NCI-H748 (cell line): ENCODE data around the gene IFTAP.
A peak's percentile ranks its signal among the peaks of the same experiment; 100 is the strongest.
"Not testable (repeated sequence)": the region's sequence is repeated elsewhere in the genome, so short reads cannot be mapped to it uniquely, and the experiment has no call there.

Source experiments
- DNase-seq: peaks from one replicate; lab custom pipeline; 2025; ENCODE audit not compliant: unreplicated experiment; lab: John Stamatoyannopoulos, UW

The IFTAP gene

DNA sequence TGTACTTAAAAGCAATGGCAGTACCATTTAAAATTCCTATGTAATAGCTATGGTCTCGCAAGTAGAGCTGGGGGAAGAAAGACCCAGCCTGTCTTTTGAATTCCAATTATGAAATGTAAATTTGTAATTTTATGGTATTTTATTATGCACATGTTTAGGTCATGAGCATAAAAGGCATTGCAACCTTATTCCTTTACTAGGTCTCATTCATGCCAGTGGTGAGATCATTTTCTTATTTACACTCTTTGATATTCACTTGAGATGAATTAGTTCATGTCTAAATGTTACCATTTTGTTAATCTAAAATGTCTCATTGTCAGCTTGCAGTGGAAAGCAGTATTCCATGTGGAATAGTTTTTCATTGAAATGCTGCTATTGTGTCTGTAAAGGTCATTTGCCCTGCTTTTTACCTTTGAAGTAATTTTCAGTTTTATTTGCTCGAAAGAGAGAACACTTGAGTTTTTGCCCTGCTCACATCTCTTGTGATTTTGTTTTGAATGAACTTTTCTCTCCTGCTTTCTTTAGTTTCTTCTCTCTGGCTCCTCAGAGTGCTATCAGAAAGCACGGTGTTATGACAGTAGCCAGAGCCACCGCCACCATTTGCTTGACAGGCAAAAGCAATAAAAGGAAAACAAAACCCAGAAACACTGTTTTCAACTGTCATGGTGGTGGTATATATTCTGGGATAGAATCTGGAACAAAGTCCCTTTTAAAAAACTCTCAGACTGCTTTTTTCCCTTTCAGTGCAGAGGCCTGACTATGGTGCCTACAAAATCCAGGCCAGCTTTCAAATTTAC lies 41.0 kb downstream of the IFTAP start:
- DNase-seq = no peak

DNA sequence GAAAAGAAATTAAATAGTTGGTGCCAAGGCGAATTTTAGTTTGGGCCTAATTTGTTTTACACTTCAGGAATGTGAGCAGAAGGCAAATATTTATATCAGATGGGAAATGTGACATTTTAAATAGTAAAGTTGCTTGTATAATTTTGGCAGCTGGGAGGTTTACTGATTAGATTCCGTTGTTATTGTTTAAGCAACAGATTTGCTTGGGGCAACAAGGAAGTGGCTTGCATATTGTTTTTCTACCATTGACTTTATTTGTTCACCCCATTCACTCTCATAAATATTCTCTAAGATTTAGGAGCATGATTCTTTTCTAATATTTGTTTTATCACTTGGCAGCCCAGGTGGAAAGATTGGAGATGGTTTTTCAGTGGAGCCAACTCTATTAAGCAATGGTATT lies 44.3 kb downstream of the IFTAP start:
- no peak for DNase-seq

GRCh38 chr11:36657610-36658267 lies 63.4 kb downstream of the IFTAP start:
- DNase-seq = peak; percentile 10

DNA sequence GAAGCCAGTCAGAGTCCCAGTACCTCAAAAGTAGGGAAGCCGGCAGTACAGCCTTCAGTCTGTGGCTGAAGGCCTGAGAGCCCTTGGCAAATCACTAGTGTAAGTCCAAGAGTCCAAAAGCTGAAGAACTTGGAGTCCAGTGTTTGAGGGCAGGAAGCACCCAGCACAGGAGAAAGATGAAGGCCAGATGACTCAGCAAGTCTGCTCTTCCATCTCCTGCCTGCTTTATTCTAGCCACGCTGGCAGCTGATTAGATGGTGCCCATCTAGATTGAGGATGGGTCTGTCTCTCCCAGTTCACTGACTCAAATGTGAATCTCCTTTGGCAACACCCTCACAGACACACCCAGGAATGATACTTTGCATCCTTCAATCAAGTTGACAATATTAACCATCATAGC lies 67.1 kb downstream of the IFTAP start:
- not testable (repeated sequence) for DNase-seq

DNA sequence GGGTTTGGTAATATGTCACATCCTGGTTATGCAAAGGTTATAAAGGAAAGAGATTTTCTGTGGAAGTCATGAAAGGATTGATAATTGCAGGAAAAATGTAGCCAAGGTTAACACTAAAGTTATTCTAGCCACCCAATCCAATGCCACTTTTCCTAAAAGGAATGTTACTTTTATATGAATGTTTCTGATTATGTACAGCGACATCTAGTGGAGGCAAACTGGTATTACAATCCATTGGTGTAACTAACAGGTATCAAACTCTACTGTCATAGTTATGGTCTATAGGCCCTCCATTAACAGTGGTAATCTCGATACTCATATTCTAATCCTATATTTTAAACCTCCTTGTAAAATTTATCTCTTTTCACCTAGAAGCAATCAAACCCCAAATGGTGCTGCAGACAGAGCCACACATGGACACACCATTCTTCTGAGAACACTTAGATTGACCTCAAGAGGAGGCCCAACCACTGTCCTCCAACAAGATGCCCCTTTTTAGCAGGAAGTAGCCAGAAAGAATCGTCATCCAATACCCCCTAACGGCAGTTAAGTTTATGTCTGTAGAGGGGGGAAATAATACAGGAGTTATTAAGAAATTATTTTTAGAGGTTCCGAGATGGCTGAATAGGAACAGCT lies 78.6 kb downstream of the IFTAP start:
- peak; percentile 54 for DNase-seq

DNA sequence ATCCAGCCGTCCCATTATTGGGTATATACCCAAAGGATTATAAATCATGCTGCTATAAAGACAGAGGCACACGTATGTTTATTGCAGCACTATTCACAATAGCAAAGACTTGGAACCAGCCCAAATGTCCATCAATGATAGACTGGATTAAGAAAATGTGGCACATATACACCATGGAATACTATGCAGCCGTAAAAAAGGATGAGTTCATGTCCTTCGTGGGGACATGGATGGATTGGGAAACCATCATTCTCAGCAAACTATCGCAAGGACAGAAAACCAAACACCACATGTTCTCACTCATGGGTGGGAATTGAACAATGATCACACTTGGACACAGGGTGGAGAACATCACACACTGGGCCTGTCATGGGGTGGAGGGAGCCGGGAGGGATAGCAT lies 85.2 kb downstream of the IFTAP start:
- DNase-seq = not testable (repeated sequence)

- no peak for DNase-seq
Measured at GRCh38 chr11:36683818-36684217, 89.5 kb downstream of the IFTAP start.

DNA sequence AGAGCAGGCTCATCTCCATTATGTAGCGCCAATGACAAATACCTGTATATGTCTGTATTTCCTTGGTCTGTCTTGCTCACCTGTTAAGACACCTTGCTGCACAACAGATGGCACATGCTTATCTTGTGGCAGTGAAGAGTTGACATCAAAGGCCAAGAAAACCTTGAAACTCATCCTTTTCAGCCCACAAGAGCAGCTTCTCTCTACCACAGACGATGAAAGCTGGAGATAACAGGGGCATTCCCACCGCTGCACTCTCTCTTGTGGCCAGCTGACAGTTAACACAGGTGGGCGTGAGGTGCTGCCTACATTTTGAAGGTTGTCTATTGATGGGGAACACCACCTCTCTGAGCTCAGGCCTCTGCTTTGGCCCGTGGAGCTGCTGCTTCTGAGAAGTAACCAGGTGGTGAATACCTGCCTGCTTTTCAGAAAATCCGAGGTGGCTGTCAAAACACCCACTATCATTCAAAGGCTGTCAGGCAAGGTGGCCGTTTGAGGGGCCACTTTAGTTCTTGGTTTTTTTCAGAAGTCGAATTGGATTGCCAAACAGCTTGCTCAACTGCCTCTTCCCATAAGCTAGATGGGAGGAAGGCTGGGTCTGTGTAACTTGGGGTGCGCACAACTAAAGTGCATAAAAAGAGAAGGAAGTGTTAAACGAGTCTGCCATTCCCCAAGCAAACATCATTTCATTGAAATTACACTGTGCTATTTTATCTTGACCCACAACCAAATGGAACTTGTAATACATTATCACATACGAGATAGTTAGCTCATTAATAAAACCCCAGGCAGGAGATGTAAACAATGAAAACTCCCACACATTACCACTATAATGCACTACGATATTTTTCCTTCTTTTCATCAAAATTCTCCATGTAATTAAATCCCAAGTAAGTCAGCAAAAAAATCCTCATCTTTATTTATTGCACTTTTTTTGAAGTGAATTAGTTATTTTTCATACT lies 90.8 kb downstream of the IFTAP start:
- no peak for DNase-seq

GRCh38 chr11:36688132-36688531 lies 93.8 kb downstream of the IFTAP start:
- no peak for DNase-seq

DNA sequence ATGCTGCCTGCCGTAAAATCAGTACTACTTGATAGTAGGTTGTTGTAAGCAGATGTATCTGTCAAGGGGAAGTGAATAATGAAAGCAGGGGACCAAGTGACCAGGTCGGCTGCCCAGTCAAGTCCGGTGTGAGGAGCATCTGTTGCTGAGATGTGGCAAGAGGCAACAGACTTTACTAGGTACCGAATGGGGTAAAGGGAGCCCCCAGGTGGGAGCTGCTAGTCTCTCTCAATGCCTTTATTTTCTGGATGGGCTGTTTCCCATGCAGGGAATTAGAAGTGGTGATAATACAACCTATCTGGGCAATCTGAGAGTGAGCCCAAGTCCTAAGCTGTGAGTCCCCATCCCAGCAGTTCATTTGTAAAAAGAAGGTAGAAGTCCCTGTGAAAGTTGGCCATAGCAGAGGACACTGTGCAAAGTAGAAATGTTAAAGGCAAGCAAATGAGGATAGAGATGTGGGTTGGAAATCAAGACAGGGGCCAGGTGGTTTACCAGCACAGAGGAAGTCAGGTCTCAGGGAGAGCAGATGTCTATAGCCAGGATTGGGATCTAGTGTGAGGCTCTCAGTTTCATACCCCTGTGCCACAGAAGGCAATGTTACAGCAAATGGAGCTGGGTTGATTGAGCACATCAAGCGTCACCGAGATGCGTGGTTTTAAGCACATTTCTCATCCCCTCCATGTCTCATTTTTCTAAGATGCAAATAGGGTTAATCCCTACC lies 94.4 kb downstream of the IFTAP start:
- no peak for DNase-seq

DNA sequence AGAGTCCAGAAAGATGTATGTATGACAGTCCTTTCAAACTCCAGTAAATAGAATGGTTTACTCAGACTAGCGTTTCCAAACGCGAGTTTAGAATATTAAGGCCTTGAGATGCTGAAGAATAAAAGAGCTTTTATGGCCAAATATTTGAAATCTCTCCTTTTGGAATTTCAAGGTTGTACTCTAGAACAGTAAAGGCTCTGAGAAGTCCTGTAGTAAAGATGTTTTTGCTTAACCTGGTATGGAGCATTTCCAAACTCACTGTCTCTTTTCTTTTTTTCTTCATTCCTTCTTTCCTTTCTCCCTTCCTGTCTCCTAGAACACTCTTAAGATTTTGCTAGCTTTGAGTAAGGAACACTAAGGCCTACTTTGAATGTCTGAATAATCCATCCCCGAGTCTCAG lies 95.1 kb downstream of the IFTAP start:
- DNase-seq = no peak

GRCh38 chr11:36692704-36693103 lies 98.4 kb downstream of the IFTAP start:
- no peak for DNase-seq

GRCh38 chr11:36693139-36693843 lies 99.0 kb downstream of the IFTAP start:
- no peak for DNase-seq

GRCh38 chr11:36695111-36695510 lies 100.8 kb downstream of the IFTAP start:
- DNase-seq = no peak

- DNase-seq = no peak
Measured at GRCh38 chr11:36695571-36695970, 101.3 kb downstream of the IFTAP start.

GRCh38 chr11:36696550-36696949 lies 102.2 kb downstream of the IFTAP start:
- DNase-seq = no peak

GRCh38 chr11:36699271-36699670 lies 105.0 kb downstream of the IFTAP start:
- no peak for DNase-seq

DNA sequence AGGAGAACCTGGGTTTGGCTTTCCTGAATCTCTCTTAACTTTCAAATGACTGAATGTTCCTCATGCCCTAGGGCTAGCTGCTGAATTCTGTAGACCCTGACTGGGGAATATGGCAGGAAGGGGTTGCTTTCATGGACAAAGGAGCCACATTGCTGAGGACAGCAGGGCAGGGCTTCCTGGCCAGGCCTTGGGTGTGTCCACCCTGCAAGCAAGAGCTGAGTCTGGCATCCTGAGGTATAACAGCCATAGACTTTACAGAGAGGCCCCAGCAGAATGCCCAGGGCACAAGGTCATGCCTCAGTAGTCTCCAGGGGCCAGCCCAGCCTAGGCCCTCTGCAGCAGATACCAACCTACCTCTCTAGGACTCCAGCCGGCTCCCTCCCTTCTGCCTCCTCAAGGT lies 105.9 kb downstream of the IFTAP start:
- DNase-seq = no peak

- peak; percentile 63 for DNase-seq
Measured at GRCh38 chr11:36702330-36703054, 108.2 kb downstream of the IFTAP start.
